ENCODE results near the gene CDH26.
A peak's percentile ranks its signal among the peaks of the same experiment; 100 is the strongest.

Gene CDH26

GRCh38 chr20:59983076-59983475 lies 24.9 kb downstream of the CDH26 start:
- DNase-seq (ENCODE audit: low spot score) (no peak), FAIRE-seq (no peak)

GRCh38 chr20:59984541-59984940 lies 26.3 kb downstream of the CDH26 start:
- FAIRE-seq: no peak
- no peak for DNase-seq (ENCODE audit: low spot score)

GRCh38 chr20:59985164-59985563 lies 26.9 kb downstream of the CDH26 start:
- FAIRE-seq (no peak), DNase-seq (ENCODE audit: low spot score) (no peak)

- no peak for FAIRE-seq
- peak; percentile 9 for DNase-seq (ENCODE audit: low spot score)
Observed at GRCh38 chr20:59985864-59986263, 27.6 kb downstream of the CDH26 start.

GRCh38 chr20:59987135-59987534 lies 28.9 kb downstream of the CDH26 start:
- FAIRE-seq: no peak

GRCh38 chr20:59988141-59988540 lies 29.9 kb downstream of the CDH26 start:
- FAIRE-seq (no peak), DNase-seq (ENCODE audit: low spot score) (peak; percentile 70)

More at GRCh38 chr20:59987135-59987534, 28.9 kb downstream of the CDH26 start:
- DNase-seq (ENCODE audit: low spot score): no peak

GRCh38 chr20:59992526-59993084 lies 34.4 kb downstream of the CDH26 start:
- no peak for FAIRE-seq
- peak; percentile 9 for DNase-seq (ENCODE audit: low spot score)

GRCh38 chr20:59993736-59994430 lies 35.7 kb downstream of the CDH26 start:
- FAIRE-seq: no peak

GRCh38 chr20:59994697-59995122 lies 36.5 kb downstream of the CDH26 start:
- no peak for FAIRE-seq
- peak; percentile 11 for DNase-seq (ENCODE audit: low spot score)

More at GRCh38 chr20:59993736-59994430, 35.7 kb downstream of the CDH26 start:
- DNase-seq (ENCODE audit: low spot score): no peak

- DNase-seq (ENCODE audit: low spot score) (no peak), FAIRE-seq (no peak)
Observed at GRCh38 chr20:59996108-59996507, 37.9 kb downstream of the CDH26 start.

- no peak for FAIRE-seq
Observed at GRCh38 chr20:59997896-59998295, 39.7 kb downstream of the CDH26 start.

GRCh38 chr20:59999502-59999901 lies 41.3 kb downstream of the CDH26 start:
- DNase-seq (ENCODE audit: low spot score): no peak
- FAIRE-seq: no peak

More at GRCh38 chr20:59997896-59998295, 39.7 kb downstream of the CDH26 start:
- no peak for DNase-seq (ENCODE audit: low spot score)

- FAIRE-seq: no peak
Observed at GRCh38 chr20:60000271-60001042, 42.2 kb downstream of the CDH26 start.

GRCh38 chr20:60001108-60001507 lies 42.9 kb downstream of the CDH26 start:
- DNase-seq (ENCODE audit: low spot score) (no peak), FAIRE-seq (no peak)

More at GRCh38 chr20:60000271-60001042, 42.2 kb downstream of the CDH26 start:
- DNase-seq (ENCODE audit: low spot score): no peak

GRCh38 chr20:60003776-60004175 lies 45.6 kb downstream of the CDH26 start:
- FAIRE-seq: no peak
- no peak for DNase-seq (ENCODE audit: low spot score)

GRCh38 chr20:60006261-60006660 lies 48.0 kb downstream of the CDH26 start:
- FAIRE-seq: no peak
- no peak for DNase-seq (ENCODE audit: low spot score)

GRCh38 chr20:60007464-60007863 lies 49.2 kb downstream of the CDH26 start:
- FAIRE-seq (no peak), DNase-seq (ENCODE audit: low spot score) (no peak)

- FAIRE-seq (no peak), DNase-seq (ENCODE audit: low spot score) (no peak)
Observed at GRCh38 chr20:60008130-60008808, 50.0 kb downstream of the CDH26 start.

- DNase-seq (ENCODE audit: low spot score) (no peak), FAIRE-seq (no peak)
Observed at GRCh38 chr20:60009318-60009717, 51.1 kb downstream of the CDH26 start.

- no peak for FAIRE-seq
Observed at GRCh38 chr20:60009826-60010616, 51.8 kb downstream of the CDH26 start.

More at GRCh38 chr20:60009826-60010616, 51.8 kb downstream of the CDH26 start:
- DNase-seq (ENCODE audit: low spot score): no peak

All from urothelium cell line (cell line).